ENCODE measurements around the gene TTR. TPM values are rescaled to one million over a fixed set of nuclear protein-coding genes. Genes with fewer than 3 reads are reported as not detected.

Gene TTR
- polyA plus RNA-seq, 10 donors, result 0.67 to 1.8 (median 0.74) TPM; not detected in 7

- DNase-seq, result no peak
Measured at GRCh38 chr18:31616586-31616985, 24.9 kb downstream of the TTR start.

- no peak for DNase-seq
Measured at GRCh38 chr18:31617031-31617717, 25.5 kb downstream of the TTR start.

GRCh38 chr18:31618801-31619200, 27.1 kb downstream of the TTR start:
- DNase-seq, result no peak

GRCh38 chr18:31619291-31619690, 27.6 kb downstream of the TTR start:
- DNase-seq, result no peak

- DNase-seq, result no peak
Measured at GRCh38 chr18:31624892-31625640, 33.4 kb downstream of the TTR start.

- DNase-seq, result no peak
Measured at GRCh38 chr18:31626409-31626808, 34.7 kb downstream of the TTR start.

- no peak for DNase-seq
Measured at GRCh38 chr18:31630549-31630948, 38.9 kb downstream of the TTR start.

- no peak for DNase-seq
Measured at GRCh38 chr18:31631526-31631925, 39.8 kb downstream of the TTR start.

- no peak for DNase-seq
Measured at GRCh38 chr18:31632356-31632755, 40.7 kb downstream of the TTR start.

- no peak for DNase-seq
Measured at GRCh38 chr18:31633392-31634330, 42.0 kb downstream of the TTR start.

- no peak for DNase-seq
Measured at GRCh38 chr18:31634331-31634713, 42.6 kb downstream of the TTR start.

- no peak for DNase-seq
Measured at GRCh38 chr18:31636387-31636786, 44.7 kb downstream of the TTR start.

- no peak for DNase-seq
Measured at GRCh38 chr18:31637445-31637844, 45.8 kb downstream of the TTR start.

- no peak for DNase-seq
Measured at GRCh38 chr18:31643003-31643402, 51.3 kb downstream of the TTR start.

GRCh38 chr18:31645411-31645810, 53.7 kb downstream of the TTR start:
- no peak for DNase-seq

- no peak for DNase-seq
Measured at GRCh38 chr18:31646332-31647126, 54.9 kb downstream of the TTR start.

- peak in 2 of 3 donors; percentile 22 to 60 for DNase-seq
Measured at GRCh38 chr18:31647127-31647753, 55.6 kb downstream of the TTR start.

All from muscle of back (tissue), 11 donors.